AG09309 (cell line): ENCODE data around the gene JAZF1.
A peak's percentile ranks its signal among the peaks of the same experiment; 100 is the strongest.

Experiments used
- DNase-seq: peaks from one replicate; pipeline ENCODE4 v3.0.0-alpha.2; 2010; ENCODE audit warnings: low read depth
- H3K4me3 ChIP-seq: 2 replicates; pipeline ENCODE4 v1.5.1; 2011; ENCODE audit warnings: mild to moderate bottlenecking, low read depth, low read length, moderate library complexity; ENCODE audit not compliant: control insufficient read depth
- TF ChIP-seq, protein P1 (sequence below): IDR thresholded peaks from 2 replicates; pipeline ENCODE4 v1.5.1; 2011; ENCODE audit warnings: mild to moderate bottlenecking, low read depth, low read length, inconsistent platforms; ENCODE audit not compliant: insufficient read depth, control insufficient read depth; ENCODE audit errors: missing control alignments

Gene JAZF1

DNA sequence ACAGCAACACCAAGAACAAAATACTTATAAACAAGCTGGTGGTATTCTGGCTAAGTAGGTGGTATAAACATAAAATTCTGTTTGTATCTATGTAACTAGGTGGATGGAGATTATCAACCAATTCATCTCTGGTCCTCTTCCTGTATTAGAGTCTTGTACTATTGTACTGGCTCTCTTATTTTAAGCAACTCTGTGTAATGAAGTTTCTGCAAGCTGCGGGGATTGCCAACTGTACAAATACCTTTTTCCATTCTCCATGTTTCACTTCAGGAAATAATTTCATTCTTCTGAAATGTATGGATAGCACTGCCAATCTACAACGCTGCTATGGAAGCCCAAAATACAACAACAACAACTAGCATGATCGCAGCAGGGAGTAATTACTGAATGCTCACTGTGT is 44.8 kb downstream of the JAZF1 start:
- TF ChIP-seq, protein P1, sequence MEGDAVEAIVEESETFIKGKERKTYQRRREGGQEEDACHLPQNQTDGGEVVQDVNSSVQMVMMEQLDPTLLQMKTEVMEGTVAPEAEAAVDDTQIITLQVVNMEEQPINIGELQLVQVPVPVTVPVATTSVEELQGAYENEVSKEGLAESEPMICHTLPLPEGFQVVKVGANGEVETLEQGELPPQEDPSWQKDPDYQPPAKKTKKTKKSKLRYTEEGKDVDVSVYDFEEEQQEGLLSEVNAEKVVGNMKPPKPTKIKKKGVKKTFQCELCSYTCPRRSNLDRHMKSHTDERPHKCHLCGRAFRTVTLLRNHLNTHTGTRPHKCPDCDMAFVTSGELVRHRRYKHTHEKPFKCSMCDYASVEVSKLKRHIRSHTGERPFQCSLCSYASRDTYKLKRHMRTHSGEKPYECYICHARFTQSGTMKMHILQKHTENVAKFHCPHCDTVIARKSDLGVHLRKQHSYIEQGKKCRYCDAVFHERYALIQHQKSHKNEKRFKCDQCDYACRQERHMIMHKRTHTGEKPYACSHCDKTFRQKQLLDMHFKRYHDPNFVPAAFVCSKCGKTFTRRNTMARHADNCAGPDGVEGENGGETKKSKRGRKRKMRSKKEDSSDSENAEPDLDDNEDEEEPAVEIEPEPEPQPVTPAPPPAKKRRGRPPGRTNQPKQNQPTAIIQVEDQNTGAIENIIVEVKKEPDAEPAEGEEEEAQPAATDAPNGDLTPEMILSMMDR = no peak
- H3K4me3 ChIP-seq = no peak overlapping the region
- DNase-seq = no peak

DNA sequence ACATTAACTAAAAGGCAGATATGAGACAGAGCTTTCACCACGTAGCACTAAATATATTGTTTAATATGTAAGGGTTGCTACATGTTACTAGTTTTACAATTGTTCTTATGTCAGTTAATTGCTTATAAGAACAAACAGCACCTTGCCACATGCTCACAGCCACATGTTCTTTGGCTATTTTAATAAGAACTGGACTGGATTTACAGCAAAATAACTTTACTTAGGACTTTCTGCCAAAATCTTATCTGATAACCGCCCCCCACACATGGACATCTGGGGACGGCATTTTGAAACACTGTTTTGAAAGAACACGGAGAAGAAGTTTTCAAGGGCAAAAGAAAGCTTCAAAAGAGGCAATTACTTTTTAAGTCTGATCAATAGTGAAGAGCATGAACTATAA is 45.3 kb downstream of the JAZF1 start:
- no peak for DNase-seq
- H3K4me3 ChIP-seq = no peak overlapping the region
- TF ChIP-seq, protein P1 = no peak

DNA sequence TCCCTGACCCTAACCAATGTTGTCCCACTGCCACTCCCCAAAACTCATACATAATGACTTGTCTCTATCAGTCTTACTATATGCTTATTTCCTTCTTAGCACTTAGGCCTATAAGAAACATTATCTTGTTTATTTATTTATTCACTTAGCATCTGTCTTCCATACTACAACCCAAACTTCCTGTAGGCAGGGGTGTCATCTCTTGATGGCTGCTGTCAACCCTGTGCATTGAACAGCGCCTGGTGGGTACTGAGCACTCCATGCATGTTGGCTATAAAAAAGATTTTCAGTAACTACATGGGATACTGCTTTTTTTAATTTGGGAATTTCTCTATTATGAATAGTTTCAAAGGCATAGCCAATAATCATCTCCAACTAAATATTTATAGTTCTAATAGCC is 46.7 kb downstream of the JAZF1 start:
- no peak overlapping the region for H3K4me3 ChIP-seq
- no peak for DNase-seq
- TF ChIP-seq, protein P1 = no peak

DNA sequence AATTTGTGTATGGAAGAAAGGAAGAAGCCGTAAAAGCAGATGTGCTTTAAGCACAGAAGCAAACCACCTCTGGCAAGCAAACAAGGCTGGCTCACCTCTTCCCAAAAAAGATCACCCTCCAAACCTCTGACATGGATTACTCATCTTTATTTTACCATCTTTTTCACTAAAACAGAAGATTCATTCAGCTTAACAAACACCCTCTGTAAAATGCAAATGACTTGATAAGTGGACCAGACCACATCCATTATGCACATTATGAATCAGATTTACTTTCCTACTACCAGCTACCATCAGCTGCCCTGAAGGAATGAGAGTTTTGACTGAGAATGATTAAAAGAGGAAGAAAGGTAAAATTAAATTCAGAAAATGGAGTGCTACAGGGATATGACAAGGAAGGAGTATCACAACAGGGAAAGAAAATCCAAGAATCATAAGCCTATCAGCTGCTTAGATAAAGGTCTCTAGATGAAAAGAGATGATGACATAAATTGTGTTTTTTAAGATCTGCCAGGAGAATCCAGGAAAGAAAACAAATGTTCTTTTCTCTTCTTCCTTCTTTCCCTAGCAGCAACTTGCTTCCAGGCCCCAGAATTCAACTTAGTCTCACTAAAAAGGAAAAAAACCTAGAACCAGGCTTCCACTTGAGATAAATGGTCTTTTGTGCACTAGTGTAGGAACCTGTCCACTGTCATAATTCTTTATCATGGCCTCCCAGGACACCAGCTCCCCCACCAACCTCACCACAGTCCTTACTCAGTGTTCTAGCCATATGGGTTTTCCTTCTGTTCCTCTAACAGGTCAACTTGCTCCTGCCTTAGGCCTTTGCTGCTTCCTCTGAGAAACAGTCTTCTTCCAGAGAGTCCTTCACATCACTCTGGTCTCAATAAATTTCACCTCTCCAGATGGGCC is 47.4 kb downstream of the JAZF1 start:
- TF ChIP-seq, protein P1 = no peak
- DNase-seq = no peak
- H3K4me3 ChIP-seq = no peak overlapping the region

DNA sequence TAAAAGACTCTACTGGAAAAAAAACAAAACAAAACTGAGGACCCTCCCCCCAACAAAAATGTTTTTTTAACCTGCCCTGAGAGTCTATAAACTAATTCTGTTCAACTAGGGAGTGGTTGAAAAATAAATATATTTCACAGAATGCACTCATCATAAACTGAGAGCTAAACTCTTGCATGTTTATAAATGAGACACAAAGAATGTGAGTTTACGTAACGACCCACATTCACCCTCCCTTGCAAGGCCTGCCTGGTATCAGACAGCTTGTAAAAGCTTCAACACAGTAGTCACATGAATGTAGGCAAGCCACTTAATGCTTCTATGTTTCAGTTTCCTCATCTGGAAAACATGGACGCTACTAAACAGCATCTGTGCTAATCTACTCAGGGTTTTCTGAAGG is 50.3 kb downstream of the JAZF1 start:
- TF ChIP-seq, protein P1 = no peak
- H3K4me3 ChIP-seq = no peak overlapping the region
- DNase-seq = peak; percentile 80

DNA sequence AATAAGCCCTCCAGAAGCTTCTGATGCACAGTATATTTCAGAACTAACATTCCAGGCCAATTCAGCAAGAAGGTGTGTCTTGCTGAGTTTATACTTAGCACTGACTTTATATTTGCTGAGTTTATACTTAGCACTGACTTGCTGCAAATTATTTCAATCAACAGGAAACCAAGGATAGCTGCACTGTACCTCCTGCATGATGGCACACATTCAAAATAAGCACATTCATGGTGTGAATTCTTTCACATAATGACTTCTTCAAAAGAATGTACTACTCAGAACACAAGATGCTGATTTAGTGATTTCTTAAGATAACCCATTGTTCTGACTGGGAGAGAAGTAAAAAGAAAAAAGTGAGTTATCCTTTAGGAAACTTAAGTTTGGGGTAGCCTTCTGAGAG is 52.0 kb downstream of the JAZF1 start:
- no peak overlapping the region for H3K4me3 ChIP-seq
- no peak for DNase-seq
- TF ChIP-seq, protein P1 = no peak
